GM21737 (cell line): ENCODE measurements around the gene SCYGR3.
A peak's percentile ranks its signal among the peaks of the same experiment; 100 is the strongest.
"Not testable (repeated sequence)": the region's sequence is repeated elsewhere in the genome, so short reads cannot be mapped to it uniquely, and the experiment has no call there.

Source experiments
- ATAC-seq: cut with Tn5 transposase; IDR thresholded peaks from one replicate; pipeline ENCODE4 v1.9.1; 2021; ENCODE audit warnings: mild to moderate bottlenecking, moderate library complexity; ENCODE audit not compliant: unreplicated experiment

Gene SCYGR3

GRCh38 chr2:227614246-227614645 lies 394 bp downstream of the SCYGR3 start:
- ATAC-seq, result no peak

GRCh38 chr2:227613272-227613660 lies 1.4 kb downstream of the SCYGR3 start:
- ATAC-seq, result no peak

DNA sequence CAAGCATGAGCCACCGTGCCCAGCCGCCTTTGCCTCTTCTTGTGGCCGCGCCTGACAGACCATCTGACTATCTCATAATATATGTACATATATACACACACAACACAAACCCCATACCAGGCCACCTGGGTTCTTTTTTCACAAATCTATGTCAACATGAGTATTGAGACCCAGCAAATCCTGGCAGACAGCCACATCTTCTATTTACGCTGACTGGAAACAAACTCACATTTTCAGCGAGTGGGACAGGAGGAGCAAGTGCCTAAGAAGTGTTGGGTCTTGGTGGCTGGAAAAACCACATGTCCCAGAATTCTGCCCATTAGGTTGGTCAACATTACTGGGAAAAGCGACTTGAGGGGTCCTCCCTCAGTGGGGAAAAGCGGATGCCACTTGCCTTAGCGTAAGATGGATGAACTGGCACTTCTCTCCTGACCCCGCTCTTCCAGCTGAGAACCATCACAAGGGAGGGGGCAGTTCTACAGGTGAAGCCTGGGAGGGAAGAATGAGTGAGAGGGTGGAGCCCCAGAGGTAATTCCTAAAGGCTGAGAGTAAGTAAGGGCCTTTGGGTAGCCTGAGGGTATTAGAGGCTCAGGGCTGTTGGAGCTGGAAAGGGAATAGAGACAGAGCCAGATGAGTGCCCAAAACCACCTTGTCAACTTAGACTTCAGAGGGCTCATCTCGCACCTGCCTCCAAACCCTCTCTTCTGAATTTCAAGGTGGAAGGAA lies 1.9 kb downstream of the SCYGR3 start:
- ATAC-seq, result no peak

DNA sequence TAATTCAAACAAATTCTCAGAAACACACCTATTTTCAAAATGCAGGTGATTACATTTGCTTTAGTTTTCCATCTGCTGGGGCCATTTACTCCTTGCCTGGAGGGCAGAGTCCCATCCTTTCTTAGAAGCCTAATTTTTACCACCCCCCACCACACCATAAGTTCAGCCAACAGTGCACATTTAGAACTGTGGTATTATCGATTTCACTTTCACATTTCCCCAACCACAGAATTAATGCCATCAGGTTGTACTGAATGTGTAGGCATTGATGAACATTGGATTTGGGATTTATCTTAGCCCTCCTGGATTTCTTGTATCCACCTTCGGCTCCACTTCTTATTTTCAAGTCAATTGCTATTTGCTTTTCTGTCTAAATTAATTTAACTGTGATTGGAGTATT lies 4.5 kb downstream of the SCYGR3 start:
- ATAC-seq, result no peak

- peak; percentile 53 for ATAC-seq
Measured at GRCh38 chr2:227608561-227609338, 5.9 kb downstream of the SCYGR3 start.

DNA sequence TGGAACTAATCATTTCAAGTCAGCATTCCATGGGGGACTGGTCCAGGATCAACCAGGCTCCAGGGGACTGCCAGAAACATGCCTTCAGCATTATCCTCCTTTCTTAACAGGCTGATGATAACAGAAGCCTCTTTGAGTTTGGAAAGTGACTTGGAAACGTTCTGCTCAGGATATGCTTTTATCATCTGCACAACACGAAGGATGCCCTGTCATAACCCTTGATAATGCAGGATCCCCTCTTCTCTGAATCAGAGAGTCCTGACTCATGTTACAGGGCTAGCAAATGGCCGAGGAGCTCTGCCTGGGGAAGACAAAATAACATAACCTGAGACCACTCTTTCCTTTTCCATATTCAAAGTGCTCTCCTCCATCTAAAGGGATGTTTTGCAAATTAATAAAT lies 6.7 kb downstream of the SCYGR3 start:
- no peak for ATAC-seq

- no peak for ATAC-seq
Measured at GRCh38 chr2:227606476-227606875, 8.2 kb downstream of the SCYGR3 start.

GRCh38 chr2:227602358-227602757 lies 12.3 kb downstream of the SCYGR3 start:
- no peak for ATAC-seq

DNA sequence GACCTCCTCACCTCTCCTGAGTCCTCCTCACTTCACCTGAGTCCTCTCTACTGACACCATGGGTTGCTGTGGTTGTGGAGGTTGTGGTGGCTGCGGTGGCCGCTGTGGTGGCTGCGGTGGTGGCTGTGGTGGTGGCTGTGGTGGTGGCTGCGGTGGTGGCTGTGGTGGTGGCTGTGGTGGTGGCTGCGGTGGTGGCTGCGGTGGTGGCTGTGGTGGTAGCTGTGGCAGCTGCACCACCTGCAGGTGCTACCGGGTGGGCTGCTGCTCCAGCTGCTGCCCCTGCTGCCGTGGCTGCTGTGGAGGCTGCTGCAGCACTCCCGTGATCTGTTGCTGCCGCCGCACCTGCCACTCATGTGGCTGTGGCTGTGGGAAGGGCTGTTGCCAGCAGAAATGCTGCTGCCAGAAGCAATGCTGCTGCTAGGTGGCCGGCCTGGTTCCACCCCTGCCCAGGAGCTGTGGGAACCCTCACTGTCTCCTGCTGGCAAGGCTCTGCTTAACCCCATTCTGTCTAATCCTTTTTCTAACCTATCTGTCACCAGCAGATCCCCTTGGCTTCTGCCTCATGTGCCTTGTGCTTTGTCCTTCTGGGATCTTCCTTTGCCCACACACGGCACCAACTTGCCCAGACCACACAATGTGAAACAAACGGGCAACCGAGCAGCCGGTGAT lies 15.7 kb downstream of the SCYGR3 start, which contains the start of gene SCYGR2:
Gene SCYGR2, plus strand, starts transcription at position 59 of the 669 bp plus-strand sequence. Its CDS starts 0 bp downstream, at position 59.
- ATAC-seq, result not testable (repeated sequence)

- ATAC-seq, result no peak
Measured at GRCh38 chr2:227597998-227598397, 16.6 kb downstream of the SCYGR3 start.

- no peak for ATAC-seq
Measured at GRCh38 chr2:227597036-227597435, 17.6 kb downstream of the SCYGR3 start.

GRCh38 chr2:227595797-227596196 lies 18.8 kb downstream of the SCYGR3 start:
- no peak for ATAC-seq

GRCh38 chr2:227592694-227593387 lies 21.8 kb downstream of the SCYGR3 start:
- peak; percentile 46 for ATAC-seq

DNA sequence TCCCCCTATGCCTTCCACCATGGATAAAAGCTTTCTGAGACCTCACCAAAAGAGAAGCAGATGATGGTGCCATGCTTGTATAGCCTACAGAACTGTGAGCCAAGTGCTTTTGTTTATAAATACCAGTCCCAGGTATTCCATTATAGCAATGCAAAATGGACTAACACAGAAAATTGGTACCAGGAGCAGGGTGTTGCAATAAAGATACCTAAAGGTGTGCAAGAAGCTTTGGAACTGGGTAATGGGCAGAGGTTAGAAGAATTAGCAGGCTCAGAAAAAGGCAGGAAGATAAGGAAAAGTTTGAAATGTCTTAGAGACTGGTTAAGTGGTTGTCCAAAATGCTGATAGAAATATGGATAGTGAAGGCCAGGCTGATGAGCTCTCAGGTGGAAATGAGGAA lies 32.3 kb downstream of the SCYGR3 start:
- ATAC-seq, result no peak

DNA sequence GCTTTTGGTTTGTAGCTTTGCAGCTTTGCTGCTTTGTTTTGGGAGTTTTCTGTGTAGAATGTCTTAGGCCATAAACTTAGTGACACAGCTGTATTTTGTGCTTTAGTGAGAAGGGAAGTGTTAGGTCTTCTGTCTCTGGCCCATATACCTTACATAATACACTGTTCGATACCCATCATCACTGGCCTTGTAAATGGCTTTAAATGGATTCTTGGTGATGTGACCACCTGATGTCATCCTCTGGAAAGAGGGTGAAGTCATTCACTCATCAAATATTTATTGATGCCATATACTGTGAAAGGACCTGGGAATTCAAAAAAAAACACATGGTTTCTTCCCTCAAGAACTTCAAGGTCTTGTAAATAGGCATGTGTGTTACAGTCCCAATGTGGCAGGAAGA lies 34.8 kb downstream of the SCYGR3 start:
- no peak for ATAC-seq

GRCh38 chr2:227578642-227579041 lies 36.0 kb downstream of the SCYGR3 start:
- no peak for ATAC-seq

- no peak for ATAC-seq
Measured at GRCh38 chr2:227577555-227577954, 37.1 kb downstream of the SCYGR3 start.

DNA sequence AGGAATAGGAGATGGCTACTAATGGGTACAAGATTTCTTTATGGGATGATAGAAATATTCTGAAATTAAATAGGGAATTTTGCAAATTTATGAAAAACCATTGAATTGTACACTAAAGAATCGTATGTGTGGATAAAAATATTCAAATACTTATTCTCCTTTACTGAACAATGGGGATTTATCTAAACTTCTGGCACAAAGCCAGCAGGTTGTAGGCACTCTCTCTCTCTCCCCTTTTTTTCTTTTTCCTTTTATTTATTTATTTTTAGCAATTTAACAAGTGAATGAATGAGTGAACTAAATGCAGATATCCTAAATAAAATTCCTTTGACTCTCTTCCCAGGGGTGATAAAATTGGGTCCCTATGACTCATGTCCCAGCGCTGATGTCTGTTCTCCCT lies 37.8 kb downstream of the SCYGR3 start:
- ATAC-seq, result no peak

GRCh38 chr2:227576110-227576509 lies 38.5 kb downstream of the SCYGR3 start:
- ATAC-seq, result no peak

GRCh38 chr2:227570615-227571014 lies 44.0 kb downstream of the SCYGR3 start:
- no peak for ATAC-seq

- no peak for ATAC-seq
Measured at GRCh38 chr2:227568852-227569169, 45.8 kb downstream of the SCYGR3 start.
